Hepatocyte (in vitro differentiated cells): ENCODE measurements around the gene DPF3.

Source experiments
- CTCF ChIP-seq: fragments of 200-600 bp; sonication (generic); IDR thresholded peaks from 2 replicates; pipeline ENCODE4 v1.5.1; 2016; ENCODE audit warnings: antibody characterized with exemption, mild to moderate bottlenecking; ENCODE audit not compliant: poor library complexity
- EZH2 ChIP-seq: fragments of 200-600 bp; sonication (generic); IDR thresholded peaks from 2 replicates; pipeline ENCODE4 v1.6.1; 2016; ENCODE audit warnings: antibody characterized with exemption, mild to moderate bottlenecking, borderline replicate concordance
- EZH2phosphoT487 ChIP-seq: fragments of 200-600 bp; sonication (generic); IDR thresholded peaks from one replicate; pipeline ENCODE4 v1.6.1; 2018; ENCODE audit warnings: antibody characterized with exemption, mild to moderate bottlenecking, low read depth, moderate library complexity; ENCODE audit not compliant: unreplicated experiment, severe bottlenecking

- TF ChIP-seq CTCF (no peak), EZH2 (no peak), EZH2phosphoT487 (no peak)
Observed at GRCh38 chr14:72851635-72852034, 42.3 kb downstream of the DPF3 start.
